Prostate gland (tissue), 2 donors: ENCODE results near the gene QSER1. TPM values are rescaled to one million over a fixed set of nuclear protein-coding genes. Genes with fewer than 3 reads are reported as not detected.
"Not testable (repeated sequence)": the region's sequence is repeated elsewhere in the genome, so short reads cannot be mapped to it uniquely, and the experiment has no call there.

Source experiments
- DNase-seq: peaks from one replicate; pipeline ENCODE4 v3.0.0-alpha.2; 2019; ENCODE audit warnings: low spot score
- H3K27ac ChIP-seq, 2 donors: fragments of 200-600 bp; sonication (generic); 2 replicates each; pipeline ENCODE4 v1.5.1; 2017 to 2019
- H3K27me3 ChIP-seq: fragments of 200-600 bp; sonication (generic); replicated peaks from 2 replicates; pipeline ENCODE4 v1.5.1; 2019; ENCODE audit not compliant: insufficient read depth
- H3K36me3 ChIP-seq, 2 donors: fragments of 200-600 bp; sonication (generic); 1 replicate in 1 of 2; 2 replicates in 1 of 2; pipeline versions ENCODE4 v1.5.1 to v1.8.1; 2017 to 2019
- H3K4me1 ChIP-seq: fragments of 200-600 bp; sonication (generic); replicated peaks from 2 replicates; pipeline ENCODE4 v1.5.1; 2019
- H3K4me3 ChIP-seq, 2 donors: fragments of 200-600 bp; sonication (generic); 2 replicates each; pipeline ENCODE4 v1.5.1; 2017 to 2019
- H3K9me3 ChIP-seq: fragments of 200-600 bp; sonication (generic); 2 replicates; pipeline ENCODE4 v1.5.1; 2017
- POLR2A ChIP-seq: fragments of 450-650 bp; IDR thresholded peaks from one replicate; pipeline ENCODE4 v1.6.1; 2016; ENCODE audit warnings: antibody characterized with exemption, mild to moderate bottlenecking
- POLR2AphosphoS5 ChIP-seq: sonication (generic); formaldehyde crosslinking; IDR thresholded peaks from one replicate; pipeline ENCODE4 v1.6.1; 2017; ENCODE audit warnings: antibody characterized with exemption
- WGBS: methylation state at CpG from one replicate; pipeline ENCODE4 v1.1.5; 2018; 5-methylcytosine and 5-hydroxymethylcytosine counted together
- intact Hi-C: fragments of 100-400 bp; cut with DNase I; formaldehyde crosslinking; loops from one replicate; pipeline ENCODE4 v1.14.2; 2022
- small RNA-seq, 2 donors: library from RNA; depleted of rRNA; stranded (forward); fragments of <200 nt; gene quantifications; one replicate each; pipeline ENCODE3, GENCODE V24; 2016
- total RNA-seq, 2 donors: library from RNA; depleted of rRNA; stranded (reverse); fragments of >200 nt; gene quantifications; one replicate each; pipeline ENCODE4 v1.1.0, GENCODE V29; 2016
- TF ChIP-seq, protein P1 (sequence below), 4 experiments: fragments of 200-600 bp in 2 of 4; fragments of 450-650 bp in 2 of 4; sonication (generic) in 2 of 4; IDR thresholded peaks; 1 replicate in 3 of 4; 2 replicates in 1 of 4; pipeline ENCODE4 v1.5.1; 2016 to 2019; ENCODE audit warnings: antibody characterized with exemption in 4 of 4, mild to moderate bottlenecking in 2 of 4, moderate library complexity in 2 of 4

Gene QSER1
- total RNA-seq, 2 donors from 2014 or later: 15.8 to 25.5 TPM

DNA sequence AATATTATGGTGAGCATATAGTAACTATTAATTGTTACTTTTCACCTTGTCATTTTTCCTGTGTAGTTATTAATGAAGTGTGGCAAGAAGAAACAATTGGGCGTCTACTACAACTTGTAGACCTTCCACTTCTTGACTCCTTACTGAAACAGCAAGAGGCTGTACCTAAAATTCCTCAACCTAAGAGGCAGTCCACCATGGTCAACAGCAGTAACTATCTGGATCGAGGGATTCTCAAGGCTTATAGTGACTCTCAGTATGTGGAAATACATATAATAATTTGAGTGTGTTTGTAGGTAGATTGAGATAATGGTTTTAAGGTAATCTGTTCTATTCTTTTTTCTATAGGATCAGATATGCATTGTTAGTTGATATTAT is 135.9 kb downstream of the QSER1 start:
- H3K27ac ChIP-seq: no peak overlapping the region
- no peak for DNase-seq

DNA sequence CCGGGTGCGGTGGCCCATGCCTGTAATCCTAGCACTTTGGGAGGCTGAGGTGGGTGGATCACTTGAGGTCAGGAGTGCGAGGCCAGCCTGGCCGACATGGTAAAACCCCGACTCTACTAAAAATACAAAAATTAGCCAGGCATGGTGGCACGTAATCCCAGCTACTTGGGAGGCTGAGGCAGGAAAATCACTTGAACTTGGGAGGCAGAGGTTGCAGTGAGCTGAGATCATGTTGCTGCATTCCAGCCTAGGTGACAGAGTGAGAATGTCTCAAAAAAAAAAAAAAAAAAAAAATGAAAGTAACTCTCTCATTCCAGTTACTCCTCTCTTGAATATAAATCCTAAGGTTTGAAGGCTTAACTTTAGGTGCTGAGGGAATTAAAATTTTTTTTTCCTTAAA is 136.6 kb downstream of the QSER1 start:
- H3K9me3 ChIP-seq, intact Hi-C loops, H3K4me3 ChIP-seq, DNase-seq, H3K27ac ChIP-seq, H3K27me3 ChIP-seq, H3K4me1 ChIP-seq, H3K36me3 ChIP-seq: not testable (repeated sequence)
- 92% methylated on average over 6 of the region's 6 CpGs for WGBS

More for the DNA sequence above, 135.9 kb downstream of the QSER1 start:
- TF ChIP-seq POLR2A: no peak
- TF ChIP-seq, protein P1, sequence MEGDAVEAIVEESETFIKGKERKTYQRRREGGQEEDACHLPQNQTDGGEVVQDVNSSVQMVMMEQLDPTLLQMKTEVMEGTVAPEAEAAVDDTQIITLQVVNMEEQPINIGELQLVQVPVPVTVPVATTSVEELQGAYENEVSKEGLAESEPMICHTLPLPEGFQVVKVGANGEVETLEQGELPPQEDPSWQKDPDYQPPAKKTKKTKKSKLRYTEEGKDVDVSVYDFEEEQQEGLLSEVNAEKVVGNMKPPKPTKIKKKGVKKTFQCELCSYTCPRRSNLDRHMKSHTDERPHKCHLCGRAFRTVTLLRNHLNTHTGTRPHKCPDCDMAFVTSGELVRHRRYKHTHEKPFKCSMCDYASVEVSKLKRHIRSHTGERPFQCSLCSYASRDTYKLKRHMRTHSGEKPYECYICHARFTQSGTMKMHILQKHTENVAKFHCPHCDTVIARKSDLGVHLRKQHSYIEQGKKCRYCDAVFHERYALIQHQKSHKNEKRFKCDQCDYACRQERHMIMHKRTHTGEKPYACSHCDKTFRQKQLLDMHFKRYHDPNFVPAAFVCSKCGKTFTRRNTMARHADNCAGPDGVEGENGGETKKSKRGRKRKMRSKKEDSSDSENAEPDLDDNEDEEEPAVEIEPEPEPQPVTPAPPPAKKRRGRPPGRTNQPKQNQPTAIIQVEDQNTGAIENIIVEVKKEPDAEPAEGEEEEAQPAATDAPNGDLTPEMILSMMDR (IDR thresholded peaks at IDR 0.05): no peak
- TF ChIP-seq POLR2AphosphoS5: no peak
- WGBS: 64% methylated on average over 2 of the region's 2 CpGs
- Histone ChIP-seq H3K27me3 (no peaks in the 10 kb centered on the region), H3K4me3 (no peak overlapping the region), H3K4me1 (no peaks in the 10 kb centered on the region), H3K36me3 (no peaks in the 10 kb centered on the region), H3K9me3 (no peaks in the 10 kb centered on the region)
- intact Hi-C loops: no loop called here

Small RNA genes lying within 50 kb of the gene (small RNA-seq; reads per million reads assigned to genes)
- 0 reads per million in 2 donors for gene RF00019

Other genes with a start within 250 kb of the QSER1 start
- 1 to 10 TPM in 1 of 2 donors, under 1 TPM in 1; 0.09 to 2.7 TPM for gene CCDC73, start 98.1 kb upstream of the QSER1 start, total RNA-seq
- 10 to 100 TPM in 1 of 2 donors, 1 to 10 TPM in 1; 5.2 to 21.7 TPM for gene PRRG4, start 62.9 kb upstream of the QSER1 start, total RNA-seq
- 1 to 10 TPM; 2.6 to 8.9 TPM for gene DEPDC7, start 123.1 kb downstream of the QSER1 start, total RNA-seq
- 10 to 100 TPM; 15.3 to 27.1 TPM for gene TCP11L1, start 146.8 kb downstream of the QSER1 start, total RNA-seq